HEK293T (cell line): ENCODE results near the gene WDR83.

Source experiments
- ARNT ChIP-seq: fragments of 450-650 bp; IDR thresholded peaks from 2 replicates; pipeline ENCODE4 v1.6.1; 2017; ENCODE audit warnings: mild to moderate bottlenecking
- BHLHE40 ChIP-seq: fragments of 450-650 bp; IDR thresholded peaks from 2 replicates; pipeline ENCODE4 v1.6.1; 2016; ENCODE audit warnings: mild to moderate bottlenecking, moderate library complexity, borderline replicate concordance
- CTBP1 ChIP-seq: fragments of 450-650 bp; IDR thresholded peaks from 2 replicates; pipeline ENCODE4 v1.6.1; 2016; ENCODE audit warnings: borderline replicate concordance
- ELF4 ChIP-seq: fragments of 450-650 bp; IDR thresholded peaks from 2 replicates; pipeline ENCODE4 v1.6.1; 2017; ENCODE audit warnings: antibody characterized with exemption
- FOXM1 ChIP-seq: fragments of 450-650 bp; IDR thresholded peaks from 2 replicates; pipeline ENCODE4 v1.6.1; 2017; ENCODE audit warnings: mild to moderate bottlenecking, borderline replicate concordance
- HDGF ChIP-seq: fragments of 450-650 bp; IDR thresholded peaks from 2 replicates; pipeline ENCODE4 v1.6.1; 2017; ENCODE audit warnings: antibody characterized with exemption, borderline replicate concordance
- L3MBTL2 ChIP-seq: fragments of 450-650 bp; conservative IDR thresholded peaks from 2 replicates; pipeline ENCODE4 v1.6.1; 2016; ENCODE audit warnings: mild to moderate bottlenecking
- NFRKB ChIP-seq: fragments of 450-650 bp; IDR thresholded peaks from 2 replicates; pipeline ENCODE4 v1.6.1; 2016; ENCODE audit warnings: mild to moderate bottlenecking, moderate library complexity
- SP1 ChIP-seq: fragments of 450-650 bp; IDR thresholded peaks from 2 replicates; pipeline ENCODE4 v1.6.1; 2017
- SUZ12 ChIP-seq: fragments of 450-650 bp; IDR thresholded peaks from 2 replicates; pipeline ENCODE4 v1.6.1; 2016; ENCODE audit warnings: mild to moderate bottlenecking
- TARDBP ChIP-seq: fragments of 450-650 bp; IDR thresholded peaks from 2 replicates; pipeline ENCODE4 v1.6.1; 2016
- ZNF384 ChIP-seq: fragments of 450-650 bp; IDR thresholded peaks from 2 replicates; pipeline ENCODE4 v1.6.1; 2016
- TF ChIP-seq, protein P1 (sequence below): fragments of 450-650 bp; IDR thresholded peaks from 2 replicates; pipeline ENCODE4 v1.6.1; 2016

GRCh38 chr19:12703046-12703445 is 36.4 kb downstream of the WDR83 start:
- TF ChIP-seq L3MBTL2 (no peak), TARDBP (no peak), SUZ12 (no peak), BHLHE40 (no peak), ELF4 (no peak), SP1 (no peak), ARNT (no peak), FOXM1 (no peak), CTBP1 (no peak), NFRKB (no peak), ZNF384 (peak; percentile 53; the same call in 1 of the 2 replicates), HDGF (no peak)
- TF ChIP-seq, protein P1, sequence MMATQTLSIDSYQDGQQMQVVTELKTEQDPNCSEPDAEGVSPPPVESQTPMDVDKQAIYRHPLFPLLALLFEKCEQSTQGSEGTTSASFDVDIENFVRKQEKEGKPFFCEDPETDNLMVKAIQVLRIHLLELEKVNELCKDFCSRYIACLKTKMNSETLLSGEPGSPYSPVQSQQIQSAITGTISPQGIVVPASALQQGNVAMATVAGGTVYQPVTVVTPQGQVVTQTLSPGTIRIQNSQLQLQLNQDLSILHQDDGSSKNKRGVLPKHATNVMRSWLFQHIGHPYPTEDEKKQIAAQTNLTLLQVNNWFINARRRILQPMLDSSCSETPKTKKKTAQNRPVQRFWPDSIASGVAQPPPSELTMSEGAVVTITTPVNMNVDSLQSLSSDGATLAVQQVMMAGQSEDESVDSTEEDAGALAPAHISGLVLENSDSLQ, result peak; percentile 95
